Caco-2 (cell line): ENCODE results near the gene SLU7. TPM values are rescaled to one million over a fixed set of nuclear protein-coding genes. Genes with fewer than 3 reads are reported as not detected.
A peak's percentile ranks its signal among the peaks of the same experiment; 100 is the strongest.

Experiments
- BruUV-seq: library from RNA; stranded (reverse); fragments of 400-500 nt; replicated peaks from 2 replicates; lab custom pipeline; 2021; lab: Mats Ljungman, UMichigan
- CTCF ChIA-PET: fragments of 300-600 bp; sonication (Branson Sonifier 250); formaldehyde crosslinking; loops from one replicate; lab custom pipeline; 2022; ENCODE audit warnings: antibody characterized with exemption; lab: Charles Lee
- POLR2A ChIA-PET: fragments of 300-600 bp; sonication (Branson Sonifier 250); formaldehyde crosslinking; loops from one replicate; lab custom pipeline; 2022; ENCODE audit warnings: antibody characterized with exemption; lab: Charles Lee
- DNase-seq, 2 experiments: peaks; one replicate each; pipeline versions ENCODE4 v3.0.0 to v3.0.0-alpha.2; 2020 to 2022
- H3K27me3 ChIP-seq: replicated peaks from 2 replicates; pipeline ENCODE4 v1.6.0; 2011; ENCODE audit warnings: low read length; ENCODE audit not compliant: control insufficient read depth, insufficient read depth
- H3K36me3 ChIP-seq: 2 replicates; pipeline ENCODE4 v1.5.1; 2011; ENCODE audit warnings: low read length; ENCODE audit not compliant: control insufficient read depth, insufficient read depth
- H3K4me1 ChIP-seq: fragments of 250-450 bp; sonication (Bioruptor Pico); 2 replicates; pipeline ENCODE4 v1.5.1; 2020; ENCODE audit warnings: mild to moderate bottlenecking
- H3K4me3 ChIP-seq: 2 replicates; pipeline ENCODE4 v1.5.1; 2011; ENCODE audit warnings: low read depth, mild to moderate bottlenecking, control low read depth, low read length
- H3K9me3 ChIP-seq: fragments of 250-450 bp; sonication (Bioruptor Pico); 2 replicates; pipeline ENCODE4 v1.5.1; 2020; ENCODE audit warnings: mild to moderate bottlenecking, moderate library complexity
- H3K27ac Mint-ChIP-seq: one replicate; pipeline ENCODE4 v1.8.0; 2022; ENCODE audit warnings: mixed read lengths; ENCODE audit not compliant: unreplicated experiment
- H3K27me3 Mint-ChIP-seq: one replicate; pipeline ENCODE4 v1.8.0; 2022; ENCODE audit warnings: mixed read lengths; ENCODE audit not compliant: insufficient read depth, unreplicated experiment
- H3K36me3 Mint-ChIP-seq: one replicate; pipeline ENCODE4 v1.8.0; 2022; ENCODE audit warnings: mild to moderate bottlenecking, mixed read lengths; ENCODE audit not compliant: insufficient read depth, unreplicated experiment
- H3K4me1 Mint-ChIP-seq: one replicate; pipeline ENCODE4 v1.8.0; 2022; ENCODE audit warnings: low read depth, mixed read lengths; ENCODE audit not compliant: unreplicated experiment
- H3K4me3 Mint-ChIP-seq: one replicate; pipeline ENCODE4 v1.8.0; 2022; ENCODE audit warnings: mild to moderate bottlenecking, moderate library complexity, mixed read lengths; ENCODE audit not compliant: unreplicated experiment
- H3K9me3 Mint-ChIP-seq: one replicate; pipeline ENCODE4 v1.8.0; 2022; ENCODE audit warnings: mixed read lengths; ENCODE audit not compliant: unreplicated experiment
- intact Hi-C: fragments of 100-400 bp; cut with micrococcal nuclease; formaldehyde crosslinking; loops from one replicate; pipeline ENCODE4 v1.10.0; 2022; ENCODE audit not compliant: unreplicated experiment
- total RNA-seq: library from RNA; stranded (reverse); gene quantifications from 2 replicates; pipeline ENCODE4 v1.2.3, GENCODE V29; 2022
- TF ChIP-seq, protein P1 (sequence below), 2 experiments: fragments of 200-600 bp in 1 of 2; IDR thresholded peaks; 1 replicate in 1 of 2; 2 replicates in 1 of 2; pipeline versions ENCODE4 v1.5.1 to v1.8.0; 2011 to 2022; ENCODE audit warnings: antibody characterized with exemption in 1 of 2, control low read depth in 1 of 2, inconsistent platforms in 1 of 2, low read depth in 1 of 2, low read length in 1 of 2, mild to moderate bottlenecking in 1 of 2, moderate library complexity in 1 of 2; ENCODE audit not compliant: insufficient read depth in 1 of 2, severe bottlenecking in 1 of 2, unreplicated experiment in 1 of 2

The SLU7 gene
- total RNA-seq, 1 experiment from 2014 or later, result 55.0 TPM

DNA sequence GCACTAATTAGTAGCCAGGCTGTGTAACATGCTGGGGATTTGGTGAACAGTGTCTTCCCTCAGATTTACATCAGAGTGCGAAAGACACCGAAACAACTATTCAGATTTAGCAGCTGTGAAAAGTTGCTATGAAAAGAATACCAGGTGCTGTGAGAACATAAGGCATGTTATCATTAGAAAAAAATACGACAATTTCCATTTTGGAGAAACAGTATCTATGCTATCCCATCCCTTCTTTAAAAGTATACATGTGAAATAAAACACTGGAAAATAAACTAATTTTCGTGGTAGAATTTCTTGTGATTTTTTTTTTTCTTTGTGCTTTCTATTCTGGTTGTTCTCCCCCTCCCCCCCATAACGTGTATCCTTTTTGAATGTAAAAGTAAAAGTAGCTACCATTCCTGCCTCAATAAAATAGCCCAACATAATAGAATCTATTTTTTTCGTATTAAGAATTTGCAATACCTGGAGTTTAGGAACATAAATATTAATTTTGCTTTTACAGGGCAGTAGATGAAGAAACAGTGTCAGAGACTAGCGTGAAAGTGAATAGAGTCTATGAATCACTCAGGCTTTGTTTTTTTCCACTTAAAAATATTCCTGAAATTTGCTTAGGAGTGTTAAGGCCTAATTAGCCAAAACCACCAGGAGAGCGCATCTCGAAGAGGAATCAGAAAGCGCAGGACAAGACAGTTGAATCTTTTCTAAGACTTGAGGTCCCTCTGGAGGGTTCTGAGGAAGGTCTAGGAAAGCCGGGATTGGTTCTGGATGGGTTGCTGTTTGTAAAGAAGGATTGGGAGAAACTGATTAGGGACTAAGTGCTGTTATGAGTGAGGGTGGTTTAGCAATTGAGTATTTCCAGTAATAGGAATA is 813 bp upstream of the SLU7 start:
- Histone ChIP-seq H3K36me3 (no peaks in the 10 kb centered on the region), H3K4me3 (peak overlapping the region; percentile 99), H3K9me3 (no peaks in the 10 kb centered on the region), H3K27me3 (no peaks in the 10 kb centered on the region), H3K4me1 (peaks cover 13% of the 10 kb centered on the region; the same call in 1 of the 2 replicates)
- no TSS peak for BruUV-seq
- H3K36me3 Mint-ChIP-seq, result peaks cover 34% of the 10 kb centered on the region
- TF ChIP-seq, protein P1, sequence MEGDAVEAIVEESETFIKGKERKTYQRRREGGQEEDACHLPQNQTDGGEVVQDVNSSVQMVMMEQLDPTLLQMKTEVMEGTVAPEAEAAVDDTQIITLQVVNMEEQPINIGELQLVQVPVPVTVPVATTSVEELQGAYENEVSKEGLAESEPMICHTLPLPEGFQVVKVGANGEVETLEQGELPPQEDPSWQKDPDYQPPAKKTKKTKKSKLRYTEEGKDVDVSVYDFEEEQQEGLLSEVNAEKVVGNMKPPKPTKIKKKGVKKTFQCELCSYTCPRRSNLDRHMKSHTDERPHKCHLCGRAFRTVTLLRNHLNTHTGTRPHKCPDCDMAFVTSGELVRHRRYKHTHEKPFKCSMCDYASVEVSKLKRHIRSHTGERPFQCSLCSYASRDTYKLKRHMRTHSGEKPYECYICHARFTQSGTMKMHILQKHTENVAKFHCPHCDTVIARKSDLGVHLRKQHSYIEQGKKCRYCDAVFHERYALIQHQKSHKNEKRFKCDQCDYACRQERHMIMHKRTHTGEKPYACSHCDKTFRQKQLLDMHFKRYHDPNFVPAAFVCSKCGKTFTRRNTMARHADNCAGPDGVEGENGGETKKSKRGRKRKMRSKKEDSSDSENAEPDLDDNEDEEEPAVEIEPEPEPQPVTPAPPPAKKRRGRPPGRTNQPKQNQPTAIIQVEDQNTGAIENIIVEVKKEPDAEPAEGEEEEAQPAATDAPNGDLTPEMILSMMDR (IDR thresholded peaks at IDR 0.05; ENCODE audit: insufficient read depth in 1 of 2, low read depth in 1 of 2, low read length in 1 of 2, severe bottlenecking in 1 of 2, unreplicated experiment in 1 of 2), result no peak
- H3K4me1 Mint-ChIP-seq, result peaks cover 36% of the 10 kb centered on the region
- peak overlapping the region; percentile 92 for H3K4me3 Mint-ChIP-seq
- CTCF ChIA-PET, result interaction anchor here (0.7 to 2.1 kb wide), 5 partner anchors 19 to 368 kb away, joined by 3 to 8 read pairs (median 5); no protein-coding TSS in a partner anchor
- intact Hi-C loops, result loop anchor here (1.0 kb wide), 1 partner anchor 19 kb away; the partner anchor contains the start of gene FAM200C
- peak overlapping the region; percentile 95 for H3K27ac Mint-ChIP-seq
- POLR2A ChIA-PET, result interaction anchor here (0.6 to 1.7 kb wide), 3 partner anchors 20 to 260 kb away, joined by 3 to 21 read pairs (median 3); partner anchors contain the start of gene FAM200C
- H3K27me3 Mint-ChIP-seq, result no peaks in the 10 kb centered on the region
- DNase-seq, result no peak
- no peaks in the 10 kb centered on the region for H3K9me3 Mint-ChIP-seq

DNA sequence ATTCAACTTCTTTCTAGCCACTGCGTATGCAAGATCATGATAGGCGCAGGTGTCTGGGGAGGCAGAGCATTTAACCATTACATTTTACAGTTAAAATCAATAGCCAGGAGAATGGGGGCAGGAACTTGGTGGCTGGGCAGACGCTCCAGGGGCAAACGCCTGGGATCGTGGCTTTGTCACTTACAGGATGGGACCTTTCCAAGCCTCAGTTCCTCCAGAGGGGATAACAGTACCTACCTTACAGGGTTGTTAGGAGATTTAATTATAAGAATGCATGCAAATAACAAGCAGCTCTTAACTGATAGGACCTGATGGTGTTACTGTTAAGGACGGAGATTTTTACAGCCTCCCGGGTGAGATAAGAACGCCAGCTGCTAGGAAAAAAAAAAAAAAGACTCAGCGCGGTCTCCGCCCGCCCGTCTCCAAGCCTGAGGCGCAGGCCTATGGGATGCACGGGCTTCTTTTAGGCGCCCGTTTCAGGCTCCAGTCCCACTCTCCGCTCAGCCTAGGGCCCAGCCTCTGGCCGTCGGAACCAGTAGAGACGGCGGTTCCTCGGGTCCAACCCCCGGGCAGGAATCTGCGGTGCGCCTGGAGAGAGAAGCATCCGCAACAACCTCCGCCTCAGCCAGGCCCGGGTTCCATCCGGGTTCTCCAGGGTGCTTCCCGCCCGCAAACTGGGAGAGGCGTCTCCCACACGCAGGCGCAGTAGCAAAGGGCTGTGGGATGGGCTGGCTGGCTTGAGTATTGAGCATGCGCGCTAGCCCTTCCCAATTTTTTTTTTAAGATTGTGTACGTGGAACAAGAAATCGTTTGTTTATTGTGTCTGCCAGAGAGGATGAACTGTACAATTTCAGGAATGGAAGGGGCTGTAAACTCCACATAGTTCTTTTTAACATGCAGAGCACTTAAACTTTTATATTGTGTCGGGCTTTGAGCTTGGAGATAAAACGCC is 19.2 kb downstream of the SLU7 start, which contains the start of gene FAM200C:
FAM200C (minus strand) TSS at position 653 of the 952 bp plus-strand sequence. CDS start 4,564 bp downstream, outside the sequence.
- TF ChIP-seq, protein P1 (IDR thresholded peaks at IDR 0.05; ENCODE audit: insufficient read depth in 1 of 2, low read depth in 1 of 2, low read length in 1 of 2, severe bottlenecking in 1 of 2, unreplicated experiment in 1 of 2), result no peak
- H3K9me3 Mint-ChIP-seq, result no peaks in the 10 kb centered on the region
- peak within 1 kb of the TSS; percentile 96 for H3K4me3 Mint-ChIP-seq
- Histone ChIP-seq H3K4me3 (peak within 1 kb of the TSS; percentile 56), H3K36me3 (no peaks in the 10 kb centered on the region), H3K4me1 (no peaks in the 10 kb centered on the region; the same call in 1 of the 2 replicates), H3K27me3 (no peaks in the 10 kb centered on the region), H3K9me3 (no peaks in the 10 kb centered on the region)
- CTCF ChIA-PET, result interaction anchor here (1.3 kb wide), 1 partner anchor 9 kb away, joined by 4 read pairs; no protein-coding TSS in a partner anchor
- peaks cover 6% of the 10 kb centered on the region for H3K4me1 Mint-ChIP-seq
- DNase-seq, result peak; percentile 94 to 95
- TSS peak; percentile 60 for BruUV-seq
- peaks cover 30% of the 10 kb centered on the region for H3K36me3 Mint-ChIP-seq
- intact Hi-C loops, result loop anchor here (1.0 kb wide), 1 partner anchor 20 kb away; the partner anchor contains the start of gene SLU7
- H3K27ac Mint-ChIP-seq, result peak within 1 kb of the TSS; percentile 96
- H3K27me3 Mint-ChIP-seq, result no peaks in the 10 kb centered on the region
- POLR2A ChIA-PET, result interaction anchor here (0.6 to 2.0 kb wide), 3 partner anchors 19 to 380 kb away, joined by 3 to 21 read pairs (median 3); partner anchors contain the start of gene SLU7
